GM23338 (cell line): ENCODE data around the gene ACOXL. TPM values are rescaled to one million over a fixed set of nuclear protein-coding genes. Genes with fewer than 3 reads are reported as not detected.
A peak's percentile ranks its signal among the peaks of the same experiment; 100 is the strongest.

Experiments used
- ATAC-seq: fragments of 200-7000 bp; cut with Tn5 transposase; 3 replicates; pipeline ENCODE4 v1.9.1; 2020
- DNase-seq: peaks from one replicate; pipeline ENCODE4 v3.0.0-alpha.2; 2015; ENCODE audit warnings: low spot score
- H2AFZ ChIP-seq: fragments of 200-600 bp; sonication (generic); 2 replicates; pipeline ENCODE4 v1.8.0; 2016; ENCODE audit warnings: antibody characterized with exemption, mild to moderate bottlenecking, moderate library complexity
- H3F3A ChIP-seq: fragments of 200-600 bp; sonication (generic); replicated peaks from 2 replicates; pipeline ENCODE4 v1.8.0; 2017; ENCODE audit warnings: antibody characterized with exemption, mixed run types, low read depth
- H3K27ac ChIP-seq: fragments of 200-600 bp; sonication (generic); 2 replicates; pipeline ENCODE4 v1.6.1; 2016; ENCODE audit warnings: low read depth
- H3K27me3 ChIP-seq: fragments of 200-600 bp; sonication (generic); 2 replicates; pipeline ENCODE4 v1.8.0; 2016; ENCODE audit warnings: mild to moderate bottlenecking, mixed run types, moderate library complexity; ENCODE audit not compliant: insufficient read depth
- H3K36me3 ChIP-seq: fragments of 200-600 bp; sonication (generic); 2 replicates; pipeline ENCODE4 v1.8.0; 2016; ENCODE audit warnings: mild to moderate bottlenecking; ENCODE audit not compliant: insufficient read depth
- H3K4me1 ChIP-seq: fragments of 200-600 bp; sonication (generic); 2 replicates; pipeline ENCODE4 v1.8.0; 2016; ENCODE audit warnings: mild to moderate bottlenecking, moderate library complexity; ENCODE audit not compliant: insufficient read depth
- H3K4me2 ChIP-seq: fragments of 200-600 bp; sonication (generic); 2 replicates; pipeline ENCODE4 v1.7.1; 2017; ENCODE audit warnings: mixed run types
- H3K4me3 ChIP-seq: fragments of 200-600 bp; sonication (generic); 2 replicates; pipeline ENCODE4 v1.6.1; 2016; ENCODE audit warnings: mixed run types
- H3K79me2 ChIP-seq: fragments of 200-600 bp; sonication (generic); replicated peaks from 2 replicates; pipeline ENCODE4 v1.8.0; 2017; ENCODE audit warnings: mild to moderate bottlenecking; ENCODE audit not compliant: insufficient read depth
- H3K9me2 ChIP-seq: fragments of 200-600 bp; sonication (generic); 2 replicates; pipeline ENCODE4 v1.8.0; 2017; ENCODE audit not compliant: insufficient read depth
- H4K20me1 ChIP-seq: fragments of 200-600 bp; sonication (generic); replicated peaks from 2 replicates; pipeline ENCODE4 v1.8.0; 2017; ENCODE audit warnings: mild to moderate bottlenecking; ENCODE audit not compliant: insufficient read depth
- H3K27ac Mint-ChIP-seq: 2 replicates; pipeline ENCODE4 v1.8.0; 2020; ENCODE audit warnings: inconsistent platforms, mild to moderate bottlenecking, moderate library complexity, mixed read lengths
- H3K27me3 Mint-ChIP-seq: 3 replicates; pipeline ENCODE4 v1.8.0; 2022; ENCODE audit warnings: low read depth, mild to moderate bottlenecking, moderate library complexity, mixed read lengths, inconsistent platforms; ENCODE audit not compliant: insufficient read depth, poor library complexity
- H3K36me3 Mint-ChIP-seq: 3 replicates; pipeline ENCODE4 v1.8.0; 2021; ENCODE audit warnings: low read depth, mild to moderate bottlenecking, inconsistent platforms, moderate library complexity, mixed read lengths
- H3K4me1 Mint-ChIP-seq: 3 replicates; pipeline ENCODE4 v1.8.0; 2020; ENCODE audit warnings: mild to moderate bottlenecking, inconsistent platforms, mixed read lengths
- H3K4me3 Mint-ChIP-seq: 3 replicates; pipeline ENCODE4 v1.8.0; 2021; ENCODE audit warnings: moderate library complexity, mild to moderate bottlenecking, inconsistent platforms, mixed read lengths
- H3K9me3 Mint-ChIP-seq: 3 replicates; pipeline ENCODE4 v1.8.0; 2020; ENCODE audit warnings: moderate library complexity, mild to moderate bottlenecking, inconsistent platforms, mixed read lengths
- CREB1 ChIP-seq: fragments of 250-450 bp; sonication (Bioruptor Pico); IDR thresholded peaks from 2 replicates; pipeline ENCODE4 v1.5.0; 2020; ENCODE audit warnings: low read depth, mild to moderate bottlenecking, moderate library complexity
- CTCF ChIP-seq, 2 experiments: fragments of 200-600 bp in 1 of 2; sonication (generic) in 1 of 2; conservative IDR thresholded peaks; 2 replicates each; pipeline versions ENCODE4 v1.5.1 to v1.6.1; 2016 to 2017; ENCODE audit warnings: antibody characterized with exemption in 2 of 2, low read depth in 2 of 2, mild to moderate bottlenecking in 2 of 2, moderate library complexity in 1 of 2
- ETS1 ChIP-seq: IDR thresholded peaks from 2 replicates; pipeline ENCODE4 v1.6.1; 2016; ENCODE audit warnings: antibody characterized with exemption
- EZH2 ChIP-seq: fragments of 200-600 bp; sonication (generic); IDR thresholded peaks from one replicate; pipeline ENCODE4 v1.8.0; 2017; ENCODE audit warnings: antibody characterized with exemption, mild to moderate bottlenecking, low read depth; ENCODE audit not compliant: unreplicated experiment
- EZH2phosphoT487 ChIP-seq: fragments of 200-600 bp; sonication (generic); IDR thresholded peaks from one replicate; pipeline ENCODE4 v1.8.1; 2018; ENCODE audit warnings: antibody characterized with exemption; ENCODE audit not compliant: unreplicated experiment
- POLR2AphosphoS5 ChIP-seq: IDR thresholded peaks from 2 replicates; pipeline ENCODE4 v1.6.1; 2016; ENCODE audit warnings: antibody characterized with exemption, low read depth
- ZNF114 ChIP-seq: fragments of 250-450 bp; sonication (Bioruptor Pico); IDR thresholded peaks from 2 replicates; pipeline ENCODE4 v1.5.0; 2020; ENCODE audit warnings: mild to moderate bottlenecking, moderate library complexity
- ZNF331 ChIP-seq: fragments of 250-450 bp; sonication (Bioruptor Pico); IDR thresholded peaks from 2 replicates; pipeline ENCODE4 v1.5.0; 2020; ENCODE audit warnings: low read depth, mild to moderate bottlenecking, moderate library complexity
- polyA plus RNA-seq: library from polyadenylated mRNA; unstranded; fragments of >200 nt; fragmentation: Nextera tagmentation; extraction: Ambion mirVana; gene quantifications from 2 replicates; pipeline ENCODE4 v1.2.1, GENCODE V29; 2016
- total RNA-seq: library from RNA; depleted of rRNA; stranded (reverse); fragments of >200 nt; shearing (Covaris generic); gene quantifications from 2 replicates; pipeline ENCODE4 v1.2.3, GENCODE V29; 2014

The ACOXL gene
- total and polyA plus RNA-seq, 2 experiments from 2014 or later = 9.0 to 14.7 TPM

GRCh38 chr2:110702514-110703380 lies 29.6 kb upstream of the ACOXL start:
- Histone ChIP-seq H4K20me1 (no peaks in the 10 kb centered on the region), H3K9me2 (peaks cover 6% of the 10 kb centered on the region; the same call in 1 of the 2 replicates), H3K4me3 (no peak overlapping the region), H3K27me3 (no peaks in the 10 kb centered on the region), H2AFZ (no peak overlapping the region), H3K4me2 (0 out of 2 replicates have a peak overlapping the region, but pooled peaks have one; percentile 3), H3K79me2 (no peaks in the 10 kb centered on the region), H3K36me3 (no peaks in the 10 kb centered on the region), H3K4me1 (peaks cover 22% of the 10 kb centered on the region), H3F3A (no peaks in the 10 kb centered on the region), H3K27ac (no peak overlapping the region)
- Mint-ChIP-seq H3K27ac (peak overlapping the region; percentile 7; the same call in 1 of the 2 replicates), H3K4me3 (no peak overlapping the region), H3K27me3 (no peaks in the 10 kb centered on the region), H3K4me1 (peaks cover 26% of the 10 kb centered on the region), H3K36me3 (no peaks in the 10 kb centered on the region), H3K9me3 (no peaks in the 10 kb centered on the region)
- ATAC-seq (no peak), DNase-seq (no peak)
- TF ChIP-seq ETS1 (no peak), ZNF331 (no peak), ZNF114 (CRISPR knock-in tag) (no peak), EZH2 (no peak), CREB1 (no peak), POLR2AphosphoS5 (no peak)

- Histone ChIP-seq H3K79me2 (no peaks in the 10 kb centered on the region), H2AFZ (no peak overlapping the region), H3K4me3 (no peak overlapping the region), H3K27me3 (no peaks in the 10 kb centered on the region), H3K4me2 (no peak overlapping the region), H3F3A (no peaks in the 10 kb centered on the region), H3K9me2 (no peaks in the 10 kb centered on the region), H3K36me3 (no peaks in the 10 kb centered on the region), H3K27ac (no peak overlapping the region), H3K4me1 (peaks cover 19% of the 10 kb centered on the region), H4K20me1 (no peaks in the 10 kb centered on the region)
- DNase-seq (no peak), ATAC-seq (no peak)
- no peaks in the 10 kb centered on the region for H3K36me3 Mint-ChIP-seq
- peaks cover 14% of the 10 kb centered on the region; the same call in 2 of the 3 replicates for H3K4me1 Mint-ChIP-seq
- no peaks in the 10 kb centered on the region for H3K27me3 Mint-ChIP-seq
- H3K4me3 Mint-ChIP-seq = no peak overlapping the region
- no peaks in the 10 kb centered on the region for H3K9me3 Mint-ChIP-seq
- TF ChIP-seq ZNF114 (CRISPR knock-in tag) (no peak), CREB1 (no peak)
- H3K27ac Mint-ChIP-seq = no peak overlapping the region
These were observed 24.9 kb upstream of the ACOXL start for GRCh38 chr2:110707386-110707965.

- no peaks in the 10 kb centered on the region for H3K9me2 ChIP-seq
- peaks cover 9% of the 10 kb centered on the region for H3K4me1 ChIP-seq
- Mint-ChIP-seq H3K4me1 (peaks cover 6% of the 10 kb centered on the region), H3K4me3 (no peak overlapping the region), H3K27ac (no peak overlapping the region), H3K36me3 (no peaks in the 10 kb centered on the region), H3K9me3 (no peaks in the 10 kb centered on the region), H3K27me3 (peaks cover 5% of the 10 kb centered on the region)
- ATAC-seq (no peak), DNase-seq (no peak)
- H3F3A ChIP-seq = no peaks in the 10 kb centered on the region
- no peaks in the 10 kb centered on the region for H3K27me3 ChIP-seq
- no peaks in the 10 kb centered on the region for H4K20me1 ChIP-seq
- no peak overlapping the region for H2AFZ ChIP-seq
- no peak overlapping the region for H3K4me3 ChIP-seq
- H3K79me2 ChIP-seq = no peaks in the 10 kb centered on the region
- no peaks in the 10 kb centered on the region for H3K36me3 ChIP-seq
- no peak overlapping the region for H3K27ac ChIP-seq
- H3K4me2 ChIP-seq = no peak overlapping the region
- no peak for TF ChIP-seq ETS1
- no peak for TF ChIP-seq CTCF (conservative IDR thresholded peaks at IDR 0.05; ENCODE audit: low read depth in 2 of 2)
- no peak for TF ChIP-seq EZH2phosphoT487
- no peak for TF ChIP-seq ZNF114 (CRISPR knock-in tag)
These were observed 23.9 kb upstream of the ACOXL start for GRCh38 chr2:110708455-110708854.
